ENCODE measurements around the gene TPM3. TPM values are rescaled to one million over a fixed set of nuclear protein-coding genes. Genes with fewer than 3 reads are reported as not detected.

The TPM3 gene
- total and polyA plus RNA-seq, 2 of the 8 experiments (the other 6 are each of a cell fraction or from before 2014, with no cell fraction given): 278 to 572 TPM

DNA sequence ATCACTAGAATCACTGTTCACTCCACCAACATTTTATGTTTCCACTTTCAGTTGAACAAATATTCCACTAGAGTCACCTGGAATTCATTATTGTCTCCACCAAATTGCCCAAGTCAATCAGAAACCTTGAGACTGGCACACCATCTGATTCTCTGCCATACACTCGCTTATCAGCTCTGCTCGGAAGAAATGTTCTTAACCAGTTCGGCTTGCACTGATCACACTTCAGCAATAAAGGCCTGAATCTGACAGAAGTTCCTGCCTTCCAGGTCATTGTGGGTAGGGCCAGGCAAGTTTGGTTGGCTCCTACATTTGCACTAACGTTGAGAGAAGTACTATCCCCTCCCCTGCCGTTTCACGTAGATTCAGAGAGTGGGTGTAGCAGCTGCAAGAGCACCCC lies 10.0 kb downstream of the TPM3 start (continued):
- TF ChIP-seq, protein P1, sequence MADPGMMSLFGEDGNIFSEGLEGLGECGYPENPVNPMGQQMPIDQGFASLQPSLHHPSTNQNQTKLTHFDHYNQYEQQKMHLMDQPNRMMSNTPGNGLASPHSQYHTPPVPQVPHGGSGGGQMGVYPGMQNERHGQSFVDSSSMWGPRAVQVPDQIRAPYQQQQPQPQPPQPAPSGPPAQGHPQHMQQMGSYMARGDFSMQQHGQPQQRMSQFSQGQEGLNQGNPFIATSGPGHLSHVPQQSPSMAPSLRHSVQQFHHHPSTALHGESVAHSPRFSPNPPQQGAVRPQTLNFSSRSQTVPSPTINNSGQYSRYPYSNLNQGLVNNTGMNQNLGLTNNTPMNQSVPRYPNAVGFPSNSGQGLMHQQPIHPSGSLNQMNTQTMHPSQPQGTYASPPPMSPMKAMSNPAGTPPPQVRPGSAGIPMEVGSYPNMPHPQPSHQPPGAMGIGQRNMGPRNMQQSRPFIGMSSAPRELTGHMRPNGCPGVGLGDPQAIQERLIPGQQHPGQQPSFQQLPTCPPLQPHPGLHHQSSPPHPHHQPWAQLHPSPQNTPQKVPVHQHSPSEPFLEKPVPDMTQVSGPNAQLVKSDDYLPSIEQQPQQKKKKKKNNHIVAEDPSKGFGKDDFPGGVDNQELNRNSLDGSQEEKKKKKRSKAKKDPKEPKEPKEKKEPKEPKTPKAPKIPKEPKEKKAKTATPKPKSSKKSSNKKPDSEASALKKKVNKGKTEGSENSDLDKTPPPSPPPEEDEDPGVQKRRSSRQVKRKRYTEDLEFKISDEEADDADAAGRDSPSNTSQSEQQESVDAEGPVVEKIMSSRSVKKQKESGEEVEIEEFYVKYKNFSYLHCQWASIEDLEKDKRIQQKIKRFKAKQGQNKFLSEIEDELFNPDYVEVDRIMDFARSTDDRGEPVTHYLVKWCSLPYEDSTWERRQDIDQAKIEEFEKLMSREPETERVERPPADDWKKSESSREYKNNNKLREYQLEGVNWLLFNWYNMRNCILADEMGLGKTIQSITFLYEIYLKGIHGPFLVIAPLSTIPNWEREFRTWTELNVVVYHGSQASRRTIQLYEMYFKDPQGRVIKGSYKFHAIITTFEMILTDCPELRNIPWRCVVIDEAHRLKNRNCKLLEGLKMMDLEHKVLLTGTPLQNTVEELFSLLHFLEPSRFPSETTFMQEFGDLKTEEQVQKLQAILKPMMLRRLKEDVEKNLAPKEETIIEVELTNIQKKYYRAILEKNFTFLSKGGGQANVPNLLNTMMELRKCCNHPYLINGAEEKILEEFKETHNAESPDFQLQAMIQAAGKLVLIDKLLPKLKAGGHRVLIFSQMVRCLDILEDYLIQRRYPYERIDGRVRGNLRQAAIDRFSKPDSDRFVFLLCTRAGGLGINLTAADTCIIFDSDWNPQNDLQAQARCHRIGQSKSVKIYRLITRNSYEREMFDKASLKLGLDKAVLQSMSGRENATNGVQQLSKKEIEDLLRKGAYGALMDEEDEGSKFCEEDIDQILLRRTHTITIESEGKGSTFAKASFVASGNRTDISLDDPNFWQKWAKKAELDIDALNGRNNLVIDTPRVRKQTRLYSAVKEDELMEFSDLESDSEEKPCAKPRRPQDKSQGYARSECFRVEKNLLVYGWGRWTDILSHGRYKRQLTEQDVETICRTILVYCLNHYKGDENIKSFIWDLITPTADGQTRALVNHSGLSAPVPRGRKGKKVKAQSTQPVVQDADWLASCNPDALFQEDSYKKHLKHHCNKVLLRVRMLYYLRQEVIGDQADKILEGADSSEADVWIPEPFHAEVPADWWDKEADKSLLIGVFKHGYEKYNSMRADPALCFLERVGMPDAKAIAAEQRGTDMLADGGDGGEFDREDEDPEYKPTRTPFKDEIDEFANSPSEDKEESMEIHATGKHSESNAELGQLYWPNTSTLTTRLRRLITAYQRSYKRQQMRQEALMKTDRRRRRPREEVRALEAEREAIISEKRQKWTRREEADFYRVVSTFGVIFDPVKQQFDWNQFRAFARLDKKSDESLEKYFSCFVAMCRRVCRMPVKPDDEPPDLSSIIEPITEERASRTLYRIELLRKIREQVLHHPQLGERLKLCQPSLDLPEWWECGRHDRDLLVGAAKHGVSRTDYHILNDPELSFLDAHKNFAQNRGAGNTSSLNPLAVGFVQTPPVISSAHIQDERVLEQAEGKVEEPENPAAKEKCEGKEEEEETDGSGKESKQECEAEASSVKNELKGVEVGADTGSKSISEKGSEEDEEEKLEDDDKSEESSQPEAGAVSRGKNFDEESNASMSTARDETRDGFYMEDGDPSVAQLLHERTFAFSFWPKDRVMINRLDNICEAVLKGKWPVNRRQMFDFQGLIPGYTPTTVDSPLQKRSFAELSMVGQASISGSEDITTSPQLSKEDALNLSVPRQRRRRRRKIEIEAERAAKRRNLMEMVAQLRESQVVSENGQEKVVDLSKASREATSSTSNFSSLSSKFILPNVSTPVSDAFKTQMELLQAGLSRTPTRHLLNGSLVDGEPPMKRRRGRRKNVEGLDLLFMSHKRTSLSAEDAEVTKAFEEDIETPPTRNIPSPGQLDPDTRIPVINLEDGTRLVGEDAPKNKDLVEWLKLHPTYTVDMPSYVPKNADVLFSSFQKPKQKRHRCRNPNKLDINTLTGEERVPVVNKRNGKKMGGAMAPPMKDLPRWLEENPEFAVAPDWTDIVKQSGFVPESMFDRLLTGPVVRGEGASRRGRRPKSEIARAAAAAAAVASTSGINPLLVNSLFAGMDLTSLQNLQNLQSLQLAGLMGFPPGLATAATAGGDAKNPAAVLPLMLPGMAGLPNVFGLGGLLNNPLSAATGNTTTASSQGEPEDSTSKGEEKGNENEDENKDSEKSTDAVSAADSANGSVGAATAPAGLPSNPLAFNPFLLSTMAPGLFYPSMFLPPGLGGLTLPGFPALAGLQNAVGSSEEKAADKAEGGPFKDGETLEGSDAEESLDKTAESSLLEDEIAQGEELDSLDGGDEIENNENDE (IDR thresholded peaks at IDR 0.05; ENCODE audit: insufficient replicate concordance, low read length): no peak
- TF ChIP-seq SP2 (IDR thresholded peaks at IDR 0.05; ENCODE audit: low read length): no peak
- TF ChIP-seq MAFK (IDR thresholded peaks at IDR 0.05; ENCODE audit: low read depth, low read length): no peak
